Erythroblast (primary cell): ENCODE measurements around the gene RASA2.

Source experiments
- GATA1 ChIP-seq: IDR thresholded peaks from 2 replicates; pipeline ENCODE4 v1.6.1; 2011; ENCODE audit warnings: low read depth, mild to moderate bottlenecking, control low read depth, low read length, moderate library complexity
- POLR2A ChIP-seq: IDR thresholded peaks from 2 replicates; pipeline ENCODE4 v1.6.1; 2011; ENCODE audit warnings: mild to moderate bottlenecking, low read length

DNA sequence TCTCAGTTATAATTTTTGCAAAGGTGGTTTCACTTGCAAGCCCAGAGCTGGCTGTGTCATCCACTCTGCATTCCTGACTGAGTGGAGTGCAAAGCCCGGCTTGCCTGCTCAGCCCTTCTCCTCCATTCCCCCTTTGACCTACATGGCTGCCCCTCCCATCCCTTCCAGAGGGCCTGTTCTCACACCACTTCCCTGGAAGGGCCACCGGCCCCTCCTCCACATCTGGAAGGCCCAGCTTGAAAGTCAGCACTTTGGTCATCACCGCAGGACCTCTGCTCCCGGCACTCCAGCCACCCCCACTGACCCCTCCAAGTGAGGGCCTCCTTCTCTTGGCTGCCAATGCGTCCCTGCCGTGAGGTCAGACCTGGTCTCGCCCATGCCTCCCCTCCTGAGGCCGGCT, 177.2 kb downstream of the RASA2 start:
- no peak for TF ChIP-seq POLR2A
- TF ChIP-seq GATA1 = no peak
